AML-193 (cell line): ENCODE data around the gene DIAPH1.
A peak's percentile ranks its signal among the peaks of the same experiment; 100 is the strongest.

Source experiments
- DNase-seq, 2 experiments: peaks; one replicate each; lab custom pipeline; 2025; lab: John Stamatoyannopoulos, UW

DIAPH1 gene

DNA sequence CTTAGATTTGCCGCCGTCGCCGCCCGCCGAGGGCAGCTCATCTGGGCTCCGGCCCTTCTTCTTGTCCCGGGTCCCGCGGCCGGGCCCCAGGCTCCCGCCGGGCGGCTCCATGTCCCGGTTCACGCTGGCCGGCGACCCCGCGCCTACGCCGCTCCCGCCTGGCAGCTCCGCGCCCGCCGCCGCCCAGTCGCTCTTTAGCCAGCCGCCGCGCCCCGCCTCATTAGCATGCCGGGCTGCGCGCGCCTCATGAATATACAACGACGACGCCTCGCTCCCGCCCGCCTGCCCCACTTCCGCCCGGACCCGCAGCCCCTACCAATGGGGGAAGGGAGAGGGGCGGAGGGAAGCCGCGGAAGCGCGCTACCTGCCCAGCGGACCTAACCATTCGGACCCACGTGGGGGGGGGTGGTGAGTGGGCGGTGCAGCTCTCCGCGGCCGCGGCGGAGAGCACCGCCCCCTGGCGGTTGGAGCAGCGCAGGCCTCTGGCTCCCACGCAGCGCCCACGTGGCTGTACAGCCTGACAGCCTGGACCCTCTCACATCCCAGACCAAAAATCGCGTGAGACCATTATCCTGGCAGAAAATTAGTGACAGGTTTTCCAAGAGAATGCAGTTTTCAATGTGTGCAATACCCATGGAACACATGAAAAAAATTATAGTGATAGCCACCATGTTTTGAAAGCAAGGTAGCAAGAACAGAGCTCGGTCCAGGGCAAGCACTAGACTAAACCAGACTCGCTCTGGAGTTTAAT lies at the start of gene DIAPH1:
DIAPH1 (minus strand) TSS at position 197 of the 751 bp plus-strand sequence; CDS start at position 111, 86 bp downstream.
- peak; percentile 92 to 94 for DNase-seq

DNA sequence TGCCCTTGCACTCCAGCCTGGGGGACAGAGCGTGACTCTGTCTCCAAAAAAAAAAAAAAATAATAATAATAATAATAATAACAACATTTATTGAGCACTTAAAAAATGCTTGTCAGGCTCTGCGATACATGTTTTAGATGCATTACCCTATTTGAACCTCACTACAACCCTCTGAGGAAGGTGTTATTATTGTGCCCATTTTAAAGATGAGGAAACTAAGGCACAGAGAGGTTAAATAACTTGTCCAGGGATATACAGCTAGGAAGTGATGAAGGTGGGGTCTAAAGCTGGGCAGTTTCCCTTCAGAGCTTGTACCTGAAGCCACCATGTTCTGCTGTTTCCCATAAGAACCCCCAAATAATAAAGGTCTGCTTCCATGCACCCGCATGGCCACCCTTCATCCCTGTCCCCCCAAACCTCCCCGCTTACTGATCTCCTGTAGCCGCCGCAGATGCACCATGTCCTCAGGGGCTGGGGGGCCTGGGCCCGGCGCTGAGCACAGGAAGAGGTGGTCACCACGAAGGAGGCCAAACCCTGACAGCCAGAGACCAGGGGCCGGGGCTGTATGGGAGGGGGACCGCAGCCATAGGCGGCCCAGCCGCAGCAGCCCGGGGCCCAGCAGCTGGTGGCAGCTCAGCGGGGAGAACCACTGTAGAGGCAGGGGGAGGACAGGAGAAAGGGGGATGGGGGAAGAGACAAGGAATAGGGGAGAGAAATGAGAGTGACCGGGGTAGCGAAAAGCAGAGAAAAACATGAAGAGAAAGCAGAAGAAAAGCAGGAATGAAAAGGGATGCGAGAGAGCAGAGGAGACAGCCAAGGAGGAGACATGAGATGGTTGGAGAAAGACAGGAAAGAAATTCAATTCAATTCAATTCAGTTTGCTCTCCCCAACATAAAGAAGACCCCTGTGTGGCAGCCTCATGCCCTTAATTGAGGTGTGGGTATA lies 47.5 kb upstream of the DIAPH1 start:
- DNase-seq: no peak

DNA sequence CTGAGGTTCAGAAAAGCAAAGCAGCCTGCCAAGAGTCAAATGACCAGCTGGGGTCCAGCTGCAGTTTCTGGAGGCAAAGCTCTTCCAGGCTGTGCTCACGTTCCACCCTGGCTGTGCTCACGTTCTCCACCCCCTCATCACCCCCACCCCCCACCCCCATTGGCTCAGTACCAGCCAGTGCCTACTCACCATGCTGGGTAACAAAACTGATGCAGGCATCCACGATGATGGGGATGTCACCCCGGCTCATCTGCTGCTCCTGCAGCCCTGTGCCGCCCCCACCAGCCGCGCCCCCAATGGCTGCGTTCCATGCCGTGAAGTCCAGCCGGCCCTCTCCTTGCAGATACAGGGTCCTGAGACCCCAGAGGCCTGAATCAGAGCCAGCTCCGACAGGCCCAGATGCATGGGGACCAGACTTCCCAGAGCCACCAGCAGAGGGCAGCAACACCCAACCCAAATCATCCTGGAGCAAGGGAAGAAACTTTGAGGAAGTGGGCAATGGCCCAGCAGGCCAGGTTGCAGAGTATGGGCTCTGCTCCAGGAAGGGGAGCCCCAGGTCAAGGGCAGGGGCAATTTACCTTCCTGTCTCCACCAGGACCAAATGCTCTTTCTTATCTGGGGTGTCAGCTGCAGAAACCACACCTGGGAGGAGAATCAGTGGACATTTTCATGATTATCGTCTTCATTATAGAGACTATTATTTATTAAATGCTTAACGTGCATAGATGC lies 46.1 kb upstream of the DIAPH1 start:
- DNase-seq: peak; percentile 66 to 69

DNA sequence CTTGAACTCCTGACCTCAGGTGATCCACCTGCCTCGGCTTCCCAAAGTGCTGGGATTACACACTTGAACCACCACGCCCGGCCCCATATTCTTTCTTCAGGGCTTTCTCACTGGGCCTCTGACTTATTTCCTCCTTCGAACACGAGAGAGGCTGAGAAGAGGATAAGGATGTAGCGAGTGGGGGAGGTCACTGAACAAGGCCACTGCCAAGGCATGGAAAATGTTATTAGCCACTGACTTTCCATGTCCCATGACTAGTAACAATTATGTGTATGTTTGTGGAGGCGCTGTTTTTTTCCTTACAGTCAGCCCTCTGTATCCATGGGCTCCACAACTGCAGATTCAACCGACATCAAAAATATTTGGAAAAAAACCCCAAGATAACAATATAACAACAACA lies 44.7 kb upstream of the DIAPH1 start:
- no peak for DNase-seq

DNA sequence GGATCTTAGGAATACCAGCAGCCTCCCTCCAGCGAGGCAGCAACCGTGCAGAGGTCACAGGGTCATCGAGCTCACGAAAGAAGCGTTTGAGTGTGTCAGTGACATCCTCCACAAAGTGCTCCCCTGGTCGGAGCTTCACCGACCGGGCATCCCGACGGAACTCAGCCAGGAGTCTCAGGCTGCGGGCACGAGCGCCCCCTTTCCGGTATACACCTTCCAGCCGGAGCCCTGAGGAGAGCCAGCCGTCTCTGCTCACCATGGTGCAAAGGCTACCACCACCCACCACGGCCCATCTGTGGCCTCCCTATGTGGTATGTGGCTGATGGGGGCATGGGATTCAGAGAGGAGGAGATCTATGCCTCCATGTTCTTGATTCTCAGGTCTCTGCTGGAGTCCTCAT lies 43.2 kb upstream of the DIAPH1 start:
- no peak for DNase-seq

DNA sequence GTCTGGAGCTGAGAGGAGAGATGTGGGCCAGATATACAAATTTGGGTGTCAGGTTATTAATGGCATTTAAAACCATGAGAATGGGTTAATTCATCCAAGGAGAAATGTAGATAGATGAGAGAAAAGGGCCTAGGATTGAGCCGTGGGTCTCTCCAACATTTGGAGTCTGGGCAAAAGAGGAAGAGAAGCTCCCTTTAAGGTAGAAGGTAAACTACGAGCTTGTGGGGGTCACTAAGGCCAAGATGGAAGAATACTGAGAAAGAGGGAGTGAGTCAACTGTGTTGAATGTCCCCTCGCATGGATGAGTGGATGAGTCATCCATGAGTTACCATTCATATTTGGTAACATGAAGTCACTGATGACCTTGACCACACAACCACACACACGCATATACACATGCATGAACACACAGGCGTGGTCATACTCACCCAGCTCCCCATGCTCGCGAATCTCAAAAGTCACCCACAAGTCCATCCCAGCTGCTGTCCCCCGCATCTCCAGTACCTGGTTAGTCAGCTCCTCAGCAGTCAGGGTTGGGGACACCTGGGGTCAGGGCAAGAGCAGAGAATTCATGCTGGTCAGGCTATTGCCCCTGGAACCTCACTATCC lies 39.2 kb upstream of the DIAPH1 start:
- no peak for DNase-seq

DNA sequence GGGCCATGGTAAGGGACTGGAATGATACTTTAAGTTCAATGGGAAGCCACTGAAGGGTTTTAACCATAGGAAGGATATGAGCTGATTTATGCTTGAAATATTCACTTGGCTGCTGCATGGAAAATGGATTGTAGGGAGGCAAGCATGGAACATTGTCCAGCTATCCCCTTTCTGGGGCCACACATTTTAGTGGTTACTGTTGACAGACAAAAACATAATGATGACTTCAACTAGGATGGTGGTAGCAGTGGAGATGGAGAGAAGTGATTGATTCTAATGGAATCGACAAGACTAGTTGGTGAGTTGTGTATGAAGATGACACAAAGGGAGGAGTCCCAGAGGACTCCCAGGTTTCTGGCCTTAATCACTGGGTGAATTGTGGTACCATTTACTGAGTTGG lies 38.6 kb upstream of the DIAPH1 start:
- DNase-seq: no peak

DNA sequence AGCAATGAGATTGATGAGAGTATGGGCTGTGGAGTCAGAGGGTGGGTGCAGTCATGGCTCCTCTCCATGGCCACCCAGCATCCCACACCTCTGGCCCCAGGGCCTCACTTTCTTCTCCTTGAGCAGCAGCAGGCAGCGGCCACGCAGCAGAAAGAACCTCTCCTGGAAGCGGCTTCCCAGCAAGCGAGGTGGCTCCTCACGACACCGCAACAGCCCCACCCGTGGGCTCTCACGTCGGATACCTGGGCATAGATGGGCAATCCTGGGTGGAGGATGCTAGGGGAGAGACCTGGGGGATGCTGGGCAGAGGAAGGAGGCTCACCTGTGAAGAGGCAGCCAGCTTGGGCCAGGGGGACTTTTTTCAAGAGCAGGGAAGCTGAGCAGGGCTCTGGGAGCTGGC lies 37.6 kb upstream of the DIAPH1 start:
- no peak for DNase-seq

DNA sequence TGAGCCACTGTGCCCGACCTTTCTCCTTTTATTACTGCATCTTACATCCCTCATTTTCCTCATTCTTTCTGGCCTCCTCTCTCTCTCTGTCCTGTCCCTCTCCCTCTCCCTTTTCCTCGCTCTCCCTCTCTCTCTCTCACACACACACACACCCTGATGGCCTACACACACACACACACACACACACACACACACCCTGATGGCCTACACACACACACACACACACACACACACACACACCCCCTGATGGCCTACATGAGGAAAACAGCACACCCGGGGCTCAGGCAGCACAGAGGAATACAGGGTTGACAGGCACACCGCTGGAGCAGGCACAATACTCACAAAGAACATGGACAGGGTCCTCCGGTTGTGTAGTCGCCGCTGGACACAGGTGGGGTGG lies 36.2 kb upstream of the DIAPH1 start:
- no peak for DNase-seq

DNA sequence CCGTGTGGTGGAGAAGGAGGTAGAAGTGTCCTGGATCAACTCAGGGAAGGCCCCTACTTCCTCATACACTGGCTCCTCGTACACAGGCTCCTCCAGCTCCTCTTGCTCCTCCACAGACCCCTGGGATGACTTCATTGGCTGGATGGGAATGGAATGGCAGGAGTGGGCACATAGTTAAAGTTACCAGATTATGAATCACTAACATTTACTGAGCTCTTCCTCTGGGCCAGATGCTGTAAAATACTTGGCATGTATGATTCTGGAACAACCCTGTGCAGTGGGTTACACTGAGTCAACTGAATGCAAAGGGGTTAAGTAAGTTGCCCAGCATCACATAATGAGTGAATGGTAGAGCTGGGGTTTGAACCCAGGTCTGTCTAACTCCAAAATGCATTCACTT lies 35.5 kb upstream of the DIAPH1 start:
- no peak for DNase-seq

DNA sequence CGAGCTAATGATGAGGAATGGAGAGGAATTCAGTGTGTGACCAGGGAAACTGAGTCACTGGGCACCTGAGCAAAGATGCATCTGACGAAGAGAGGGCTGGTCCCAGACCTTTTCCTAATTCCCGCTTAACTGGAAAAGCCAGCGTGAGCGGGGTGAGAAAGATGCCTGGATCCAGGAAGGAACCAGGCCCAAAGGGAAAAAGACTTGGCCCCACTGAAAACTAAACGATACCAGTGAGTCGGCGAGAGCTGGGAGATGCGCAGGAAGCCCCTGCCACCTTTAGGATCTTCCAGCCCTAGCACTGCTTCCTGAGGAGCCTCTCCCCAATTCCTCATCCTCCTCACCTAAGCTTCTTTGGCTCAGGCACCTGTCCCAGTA lies 32.9 kb upstream of the DIAPH1 start:
- DNase-seq: no peak

DNA sequence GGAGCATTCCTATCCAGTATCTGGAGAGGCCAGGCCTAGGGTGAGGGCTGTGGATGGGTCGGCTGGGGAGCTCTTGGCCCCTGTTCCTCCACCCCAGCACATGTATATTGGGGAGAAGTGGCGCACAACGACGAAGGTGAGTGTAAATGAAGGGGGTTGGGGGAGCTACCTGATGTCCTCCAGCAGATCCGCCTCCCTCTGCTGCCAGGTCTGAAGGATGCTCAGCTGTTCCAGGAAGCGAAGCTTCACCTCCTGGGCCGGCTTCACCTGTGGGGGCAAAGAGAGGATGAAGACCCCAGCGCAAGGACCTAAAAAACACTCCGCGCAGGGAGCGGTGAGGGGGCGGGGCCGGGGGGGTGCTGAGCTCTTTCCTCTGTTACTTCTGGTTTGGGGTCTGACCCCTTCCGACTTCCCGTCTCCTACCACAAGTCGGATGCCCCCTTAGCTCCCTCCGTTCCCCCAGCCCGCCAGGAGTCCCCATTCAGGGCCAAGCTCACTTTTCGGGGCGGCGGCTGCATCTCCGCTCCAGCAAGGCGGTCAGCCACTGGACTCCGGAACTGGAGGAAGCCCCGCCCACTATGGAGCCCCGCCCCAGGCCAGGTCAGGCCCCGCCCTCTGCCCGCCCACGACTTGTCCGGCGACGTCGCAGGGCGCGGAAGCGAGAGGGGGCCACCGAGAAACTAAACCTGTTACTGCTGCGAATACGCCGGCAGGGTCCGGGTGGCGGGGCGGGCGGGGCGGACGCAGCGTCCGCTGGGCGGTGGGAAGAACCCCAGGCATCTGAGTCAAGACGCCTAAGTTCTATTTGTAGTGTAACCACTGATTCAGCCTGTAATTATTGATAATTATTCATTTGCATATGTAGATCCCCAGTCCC lies 32.3 kb upstream of the DIAPH1 start, which contains the start of gene FCHSD1:
FCHSD1 (minus strand) TSS at position 568 of the 877 bp plus-strand sequence; CDS start at position 518, 50 bp downstream.
- peak; percentile 66 to 77 for DNase-seq

DNA sequence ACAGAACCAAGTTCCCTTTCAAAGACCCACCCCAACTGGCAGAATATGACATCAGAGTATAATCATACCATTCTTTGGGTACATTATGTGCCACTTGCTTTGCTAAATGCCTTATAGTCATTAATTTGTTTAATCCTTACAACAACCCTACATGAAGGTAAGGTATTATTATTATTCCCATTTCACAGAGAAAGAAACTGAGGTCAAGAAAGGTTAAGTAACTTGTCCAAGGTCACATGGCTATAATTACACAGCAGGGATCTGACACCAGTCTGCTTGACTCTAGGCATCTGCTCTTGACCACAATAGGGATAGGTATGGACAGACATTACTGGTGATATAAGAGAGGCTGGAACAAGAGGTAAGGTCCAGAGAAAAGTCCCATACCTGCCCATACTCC lies 31.2 kb upstream of the DIAPH1 start:
- DNase-seq: no peak

DNA sequence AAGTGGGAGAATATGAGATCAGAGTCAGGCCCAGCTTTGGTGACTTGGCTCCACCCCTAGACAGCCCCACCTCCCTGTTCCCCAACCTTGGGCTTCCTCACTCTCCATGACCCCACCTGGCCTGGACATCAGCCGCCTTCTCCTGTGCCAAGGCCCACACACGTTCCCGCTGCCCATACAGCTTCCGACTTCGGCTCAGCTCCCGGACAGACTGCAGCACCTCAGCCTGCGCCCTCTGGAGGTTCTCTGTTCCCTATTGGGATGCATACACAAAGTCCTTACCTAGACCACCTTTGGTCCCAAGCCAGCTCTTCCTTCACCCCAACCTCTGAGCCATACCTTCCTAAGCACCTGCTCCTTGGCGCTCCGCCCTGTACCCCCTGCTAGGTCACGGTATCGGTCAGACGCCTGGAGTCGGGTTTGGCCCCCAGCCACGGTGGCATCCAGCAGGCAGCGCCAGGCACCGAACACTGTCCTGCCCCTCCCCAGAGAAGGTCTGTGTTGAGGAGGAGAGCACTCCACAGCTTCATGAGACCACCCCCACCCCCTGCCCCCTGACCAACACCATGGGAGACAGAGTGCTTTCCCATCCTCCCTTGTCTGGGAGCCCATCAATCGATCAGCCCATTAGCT lies 30.4 kb upstream of the DIAPH1 start:
- no peak for DNase-seq

DNA sequence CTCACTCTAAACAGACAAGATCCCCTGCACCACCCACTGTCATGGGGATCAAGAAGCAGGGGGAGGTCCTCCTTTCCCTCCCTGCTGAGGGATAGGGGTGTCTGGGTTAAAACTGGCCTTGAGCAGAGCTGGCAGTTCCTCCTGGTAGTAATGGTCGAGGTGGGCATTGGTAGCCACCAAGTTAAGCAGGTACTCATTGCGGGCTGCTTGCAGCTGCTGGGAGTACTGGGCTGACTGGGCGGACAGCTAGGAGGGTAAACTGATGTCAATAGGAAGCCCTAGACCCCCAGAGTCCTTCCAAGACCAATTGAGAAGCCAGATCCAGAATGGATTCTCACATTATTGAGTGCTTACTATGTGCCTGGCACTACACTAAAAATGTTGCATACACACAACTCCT lies 29.1 kb upstream of the DIAPH1 start:
- DNase-seq: no peak

DNA sequence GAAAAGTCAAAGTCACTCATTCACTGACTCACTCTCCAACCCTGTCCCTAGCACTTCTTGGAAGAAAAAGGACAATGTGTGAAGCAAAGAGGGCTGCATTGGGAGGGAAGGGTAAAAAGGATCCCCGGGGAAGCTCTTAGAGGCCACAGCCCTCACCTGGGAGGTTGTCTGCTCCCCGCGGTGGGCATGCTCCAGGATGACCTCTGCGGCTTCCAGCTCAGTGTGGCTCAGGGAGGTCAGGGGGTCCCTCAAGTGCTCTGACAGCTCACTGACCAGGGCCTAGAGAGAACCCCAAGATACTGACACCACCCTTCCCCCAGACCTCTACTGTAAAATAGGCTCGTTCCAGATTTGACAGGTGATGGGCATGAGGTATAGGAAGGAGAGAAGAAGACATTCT lies 28.4 kb upstream of the DIAPH1 start:
- DNase-seq: no peak

DNA sequence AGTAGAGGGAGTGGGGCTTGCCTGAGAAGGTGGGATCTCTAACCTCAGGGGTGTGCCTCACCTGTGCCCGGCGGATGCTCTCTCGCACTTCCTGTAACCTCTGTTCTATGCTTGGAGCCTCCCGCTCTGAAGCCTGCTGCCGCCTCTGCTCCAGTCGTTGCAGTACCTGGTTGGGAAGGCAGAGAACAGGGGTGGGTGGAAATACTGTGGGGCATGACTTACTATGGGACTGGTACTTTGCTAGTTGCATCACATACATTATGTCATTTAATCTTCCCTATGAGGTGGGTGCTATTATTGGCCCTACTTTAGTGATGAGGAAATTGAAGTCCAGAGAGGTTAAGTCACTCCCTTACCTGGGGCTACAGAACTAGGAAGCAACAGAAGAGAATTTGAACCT lies 27.2 kb upstream of the DIAPH1 start:
- no peak for DNase-seq

DNA sequence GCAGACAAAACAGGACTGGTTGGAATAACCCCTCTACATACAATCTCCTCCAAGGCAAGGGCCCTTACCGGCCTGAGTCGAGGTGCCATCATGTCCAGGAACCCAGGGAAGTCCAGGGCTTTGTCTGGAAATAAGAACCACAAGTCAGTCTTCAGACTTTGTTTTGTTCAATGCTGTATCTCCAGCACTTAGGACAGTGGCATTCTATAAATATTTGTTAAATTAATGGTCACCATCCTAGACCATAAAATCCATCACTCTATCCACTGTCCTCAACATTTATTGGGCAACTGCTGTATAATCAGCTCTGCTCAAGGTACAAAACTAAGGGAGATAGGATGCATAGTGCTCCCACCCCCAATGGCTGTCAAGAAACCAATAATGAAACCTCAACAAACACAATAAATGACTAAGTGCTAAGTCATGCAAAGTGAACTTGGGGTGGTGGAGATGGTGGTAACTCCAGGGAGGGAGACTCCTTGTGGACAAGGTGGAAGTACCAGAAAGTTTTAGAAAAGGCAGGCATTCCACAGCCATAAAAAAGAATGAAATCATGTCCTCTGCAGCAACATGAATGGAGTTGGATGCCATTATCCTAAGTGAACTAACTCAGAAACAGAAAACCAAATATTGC lies 23.0 kb upstream of the DIAPH1 start:
- no peak for DNase-seq

DNA sequence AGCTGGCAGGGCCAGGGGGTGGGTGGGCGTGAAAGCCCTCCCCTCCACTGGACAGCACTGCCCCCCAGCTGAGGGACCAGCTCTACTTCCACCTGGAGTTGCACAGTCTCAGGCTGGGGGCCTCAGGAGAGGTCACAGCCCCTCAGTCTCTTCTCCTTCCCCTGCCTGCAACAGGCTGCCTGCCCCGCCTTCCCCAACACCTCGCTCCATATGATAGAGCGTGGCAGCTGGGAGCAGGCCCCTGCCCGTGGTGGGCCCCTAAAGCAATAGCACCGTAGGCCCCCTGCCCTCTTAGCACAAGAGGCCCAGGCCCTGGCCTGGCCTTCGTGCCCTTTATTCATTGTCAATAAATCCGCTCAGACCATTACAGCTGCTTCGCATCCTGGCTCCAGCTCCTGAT lies 21.9 kb upstream of the DIAPH1 start:
- no peak for DNase-seq

DNA sequence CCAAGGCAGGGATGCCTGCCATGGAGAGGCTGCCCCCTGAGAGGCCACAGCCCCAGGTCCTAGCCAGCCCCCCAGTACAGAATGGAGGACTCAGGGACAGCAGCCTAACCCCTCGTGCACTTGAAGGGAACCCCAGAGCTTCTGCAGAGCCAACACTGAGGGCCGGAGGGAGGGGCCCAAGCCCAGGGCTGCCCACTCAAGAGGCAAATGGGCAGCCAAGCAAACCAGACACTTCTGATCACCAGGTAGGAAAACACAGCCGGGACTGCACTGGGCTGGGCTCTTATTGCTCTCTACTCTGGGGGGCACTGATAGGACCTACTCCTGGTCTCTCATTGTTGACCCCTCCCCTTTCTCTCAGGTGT lies 21.2 kb upstream of the DIAPH1 start:
- no peak for DNase-seq
